GM12878 (cell line): Measurements from ENCODE around the gene ENDOV. TPM values are rescaled to one million over a fixed set of nuclear protein-coding genes. Genes with fewer than 3 reads are reported as not detected.

Source experiments
- ATAC-seq: fragments of 200-7000 bp; cut with Tn5 transposase; 3 replicates; pipeline ENCODE4 v1.9.1; 2020; ENCODE audit warnings: mild to moderate bottlenecking, moderate library complexity
- BruUV-seq: library from RNA; stranded (reverse); fragments of 400-500 nt; replicated peaks from 2 replicates; lab custom pipeline; 2021; lab: Mats Ljungman, UMichigan
- CTCF ChIA-PET: fragments of 300-600 bp; sonication (Branson Sonifier 250); formaldehyde crosslinking; extraction: SDS; loops from one replicate; lab custom pipeline; 2021; ENCODE audit warnings: inconsistent platforms; lab: Yijun Ruan, JAX
- POLR2A ChIA-PET: fragments of 350-600 bp; formaldehyde crosslinking; extraction: SDS; loops from one replicate; lab custom pipeline; 2021; ENCODE audit warnings: inconsistent platforms; lab: Charles Lee
- RAD21 ChIA-PET: fragments of 300-600 bp; sonication (Branson Sonifier 250); formaldehyde crosslinking; loops from one replicate; lab custom pipeline; 2023; ENCODE audit warnings: antibody characterized with exemption; ENCODE audit not compliant: unreplicated experiment; lab: Charles Lee
- SMC1A ChIA-PET: fragments of 300-600 bp; sonication (Branson Sonifier 250); formaldehyde crosslinking; loops from one replicate; lab custom pipeline; 2023; ENCODE audit not compliant: unreplicated experiment, uncharacterized antibody; lab: Charles Lee
- DNase-seq: peaks from one replicate; pipeline ENCODE4 v3.0.0-alpha.2; 2011; ENCODE audit warnings: low read depth, low spot score
- FAIRE-seq: peaks from 3 replicates; lab custom pipeline; 2011; peaks lifted over from hg19 to GRCh38; lab: Jason Lieb, UNC
- H2AFZ ChIP-seq: 2 replicates; pipeline ENCODE4 v1.6.0; 2011; ENCODE audit warnings: low read depth, low read length, control low read depth; ENCODE audit not compliant: control insufficient read depth
- H3K27ac ChIP-seq: 2 replicates; pipeline ENCODE4 v1.5.1; 2011; ENCODE audit warnings: control low read depth; ENCODE audit not compliant: control insufficient read depth, insufficient read depth
- H3K27me3 ChIP-seq, 2 experiments: replicated peaks in 1 of 2; 2 replicates each; pipeline versions ENCODE4 v1.6.0 to v1.6.1; 2011; ENCODE audit warnings: low read length in 1 of 2; ENCODE audit not compliant: control insufficient read depth in 2 of 2, insufficient read depth in 2 of 2
- H3K36me3 ChIP-seq, 2 experiments: 2 replicates each; pipeline ENCODE4 v1.5.1; 2011; ENCODE audit warnings: low read length in 1 of 2; ENCODE audit not compliant: control insufficient read depth in 2 of 2, insufficient read depth in 2 of 2
- H3K4me1 ChIP-seq: 2 replicates; pipeline ENCODE4 v1.6.1; 2011; ENCODE audit warnings: mild to moderate bottlenecking, low read length, moderate library complexity, mixed read lengths; ENCODE audit not compliant: control insufficient read depth, insufficient read depth
- H3K4me2 ChIP-seq: 2 replicates; pipeline ENCODE4 v1.6.0; 2011; ENCODE audit warnings: control low read depth; ENCODE audit not compliant: control insufficient read depth, insufficient read depth
- H3K4me3 ChIP-seq: fragments of 200-600 bp; sonication (generic); 2 replicates; pipeline ENCODE4 v1.5.1; 2016
- H3K79me2 ChIP-seq: 2 replicates; pipeline ENCODE4 v1.6.0; 2011; ENCODE audit warnings: low read length; ENCODE audit not compliant: control insufficient read depth, insufficient read depth
- H3K9ac ChIP-seq: 2 replicates; pipeline ENCODE4 v1.8.0; 2011; ENCODE audit warnings: low read length, control low read depth, mixed read lengths; ENCODE audit not compliant: control insufficient read depth, insufficient read depth
- H3K9me3 ChIP-seq: replicated peaks from 3 replicates; pipeline ENCODE4 v1.5.1; 2011; ENCODE audit warnings: mild to moderate bottlenecking, low read length; ENCODE audit not compliant: control insufficient read depth, insufficient read depth
- H4K20me1 ChIP-seq: 2 replicates; pipeline ENCODE4 v1.6.0; 2011; ENCODE audit not compliant: control insufficient read depth, insufficient read depth
- BMI1 ChIP-seq: fragments of 450-650 bp; IDR thresholded peaks from 2 replicates; pipeline ENCODE4 v1.6.1; 2016; ENCODE audit warnings: mild to moderate bottlenecking, moderate library complexity, borderline replicate concordance
- CHD2 ChIP-seq: IDR thresholded peaks from 2 replicates; pipeline ENCODE4 v1.6.1; 2011; ENCODE audit warnings: low read depth, low read length, improper control_type of control experiment, borderline replicate concordance
- ETV6 ChIP-seq, 2 experiments: fragments of 450-650 bp in 1 of 2; IDR thresholded peaks in 1 of 2; conservative IDR thresholded peaks in 1 of 2; 2 replicates each; pipeline ENCODE4 v1.6.1; 2014; ENCODE audit warnings: antibody characterized with exemption in 1 of 2, borderline replicate concordance in 1 of 2, low read depth in 1 of 2, mild to moderate bottlenecking in 1 of 2, moderate library complexity in 1 of 2
- IRF4 ChIP-seq: IDR thresholded peaks from 2 replicates; pipeline ENCODE4 v1.6.1; 2011; ENCODE audit warnings: low read depth, low read length
- MTA3 ChIP-seq: IDR thresholded peaks from 2 replicates; pipeline ENCODE4 v1.6.1; 2012; ENCODE audit warnings: low read length, inconsistent platforms, borderline replicate concordance
- PAX8 ChIP-seq: fragments of 450-650 bp; IDR thresholded peaks from 2 replicates; pipeline ENCODE4 v1.6.1; 2017; ENCODE audit warnings: mild to moderate bottlenecking, moderate library complexity
- WGBS: methylation state at CpG from one replicate; pipeline ENCODE4 v1.1.6; 2016; ENCODE audit warnings: low lambda C conversion rate; ENCODE audit not compliant: insufficient replicate concordance, insufficient coverage; ENCODE audit errors: missing lambda C conversion rate; 5-methylcytosine and 5-hydroxymethylcytosine counted together
- in situ Hi-C: fragments of 300-500 bp; cut with MboI; formaldehyde crosslinking; loops from 9 replicates; pipeline ENCODE4 v1.14.3; 2018; ENCODE audit warnings: mixed read lengths
- intact Hi-C: fragments of 100-400 bp; cut with micrococcal nuclease; formaldehyde crosslinking; loops from one replicate; pipeline ENCODE4 v1.14.2; 2022; ENCODE audit not compliant: unreplicated experiment
- polyA plus RNA-seq, 11 experiments: library from polyadenylated mRNA; depleted of rRNA in 4 of 11; unstranded in 6 of 11; stranded (reverse) in 5 of 11; fragments of >200 nt; fragmentation: Nextera tagmentation in 4 of 11; fragmentation: Illumina TruSeq in 1 of 11; extraction: Ambion mirVana in 4 of 11; extraction: Trizol in 1 of 11; gene quantifications; 1 replicate in 1 of 11; 2 replicates in 10 of 11; pipeline versions ENCODE4 v1.2.1 to v1.2.3, GENCODE V29; 2011 to 2016; ENCODE audit warnings: inconsistent platforms in 2 of 11, missing spikeins in 2 of 11, low read depth in 1 of 11
- total RNA-seq, 4 experiments: library from RNA; depleted of rRNA in 3 of 4; stranded (reverse); fragments of >200 nt in 3 of 4; fragmentation: Illumina TruSeq in 1 of 4; extraction: Trizol in 1 of 4; gene quantifications; 2 replicates each; pipeline versions ENCODE4 v1.2.1 to v1.2.3, GENCODE V29; 2013 to 2021
- TF ChIP-seq, protein P1 (sequence below): IDR thresholded peaks from 2 replicates; pipeline ENCODE4 v1.6.1; 2011; ENCODE audit warnings: low read depth, mild to moderate bottlenecking, low read length, moderate library complexity, borderline replicate concordance; ENCODE audit errors: extremely low read depth
- TF ChIP-seq, protein P2 (sequence below): fragments of 450-650 bp; IDR thresholded peaks from 2 replicates; pipeline ENCODE4 v1.6.1; 2016; ENCODE audit warnings: mild to moderate bottlenecking, moderate library complexity, borderline replicate concordance

ENDOV gene
- total and polyA plus RNA-seq, 10 of the 15 experiments (the other 5 are each of a cell fraction or from before 2014, with no cell fraction given) = 0.63 to 11.9 (median 8.1) TPM

DNA sequence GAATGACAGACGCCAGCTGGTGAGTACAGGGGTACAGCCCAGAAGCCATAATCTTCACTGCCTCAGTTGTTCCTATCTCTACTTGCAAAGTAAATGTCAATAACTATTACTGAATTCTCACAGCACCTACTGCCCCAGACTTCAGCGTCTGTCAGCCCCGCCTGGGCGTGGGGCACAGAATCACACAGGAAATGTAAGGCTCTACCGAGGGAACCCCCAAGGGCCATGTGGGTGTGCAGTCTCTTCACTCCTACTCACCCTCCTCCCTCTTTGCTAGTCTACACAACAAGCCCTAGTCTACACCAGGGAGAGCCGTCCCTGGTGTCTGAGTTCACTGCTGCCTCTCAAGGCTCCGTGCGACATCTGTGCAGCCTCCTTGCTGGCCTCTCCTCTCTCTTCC, 57.0 kb downstream of the ENDOV start:
- Histone ChIP-seq H3K9me3 (no peaks in the 10 kb centered on the region), H3K36me3 (no peaks in the 10 kb centered on the region), H3K4me3 (no peak overlapping the region), H3K4me1 (no peaks in the 10 kb centered on the region), H3K27me3 (peaks cover 15 to 17% of the 10 kb centered on the region in 2 experiments; a peak in 3 of 4 replicates), H4K20me1 (no peaks in the 10 kb centered on the region), H3K4me2 (no peak overlapping the region), H2AFZ (no peak overlapping the region), H3K79me2 (no peaks in the 10 kb centered on the region), H3K27ac (no peak overlapping the region), H3K9ac (no peak overlapping the region)
- ChIA-PET POLR2A (no interaction called here), CTCF (no interaction called here), SMC1A (no interaction called here), RAD21 (no interaction called here)
- in situ Hi-C loops = no loop called here
- WGBS = 18% methylated on average over 8 of the region's 8 CpGs
- no TSS peak for BruUV-seq
- ATAC-seq = no peak
- no peak for DNase-seq
- FAIRE-seq = no peak
- intact Hi-C loops = no loop called here
- TF ChIP-seq PAX8 (no peak), CHD2 (no peak), IRF4 (no peak), MTA3 (no peak), ETV6 (conservative IDR thresholded peaks at IDR 0.05 in 1 of 2, IDR thresholded peaks at IDR 0.05 in 1 of 2; ENCODE audit: borderline replicate concordance in 1 of 2, low read depth in 1 of 2) (no peak), BMI1 (no peak)
- TF ChIP-seq, protein P1, sequence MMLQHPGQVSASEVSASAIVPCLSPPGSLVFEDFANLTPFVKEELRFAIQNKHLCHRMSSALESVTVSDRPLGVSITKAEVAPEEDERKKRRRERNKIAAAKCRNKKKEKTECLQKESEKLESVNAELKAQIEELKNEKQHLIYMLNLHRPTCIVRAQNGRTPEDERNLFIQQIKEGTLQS = no peak
- TF ChIP-seq, protein P2, sequence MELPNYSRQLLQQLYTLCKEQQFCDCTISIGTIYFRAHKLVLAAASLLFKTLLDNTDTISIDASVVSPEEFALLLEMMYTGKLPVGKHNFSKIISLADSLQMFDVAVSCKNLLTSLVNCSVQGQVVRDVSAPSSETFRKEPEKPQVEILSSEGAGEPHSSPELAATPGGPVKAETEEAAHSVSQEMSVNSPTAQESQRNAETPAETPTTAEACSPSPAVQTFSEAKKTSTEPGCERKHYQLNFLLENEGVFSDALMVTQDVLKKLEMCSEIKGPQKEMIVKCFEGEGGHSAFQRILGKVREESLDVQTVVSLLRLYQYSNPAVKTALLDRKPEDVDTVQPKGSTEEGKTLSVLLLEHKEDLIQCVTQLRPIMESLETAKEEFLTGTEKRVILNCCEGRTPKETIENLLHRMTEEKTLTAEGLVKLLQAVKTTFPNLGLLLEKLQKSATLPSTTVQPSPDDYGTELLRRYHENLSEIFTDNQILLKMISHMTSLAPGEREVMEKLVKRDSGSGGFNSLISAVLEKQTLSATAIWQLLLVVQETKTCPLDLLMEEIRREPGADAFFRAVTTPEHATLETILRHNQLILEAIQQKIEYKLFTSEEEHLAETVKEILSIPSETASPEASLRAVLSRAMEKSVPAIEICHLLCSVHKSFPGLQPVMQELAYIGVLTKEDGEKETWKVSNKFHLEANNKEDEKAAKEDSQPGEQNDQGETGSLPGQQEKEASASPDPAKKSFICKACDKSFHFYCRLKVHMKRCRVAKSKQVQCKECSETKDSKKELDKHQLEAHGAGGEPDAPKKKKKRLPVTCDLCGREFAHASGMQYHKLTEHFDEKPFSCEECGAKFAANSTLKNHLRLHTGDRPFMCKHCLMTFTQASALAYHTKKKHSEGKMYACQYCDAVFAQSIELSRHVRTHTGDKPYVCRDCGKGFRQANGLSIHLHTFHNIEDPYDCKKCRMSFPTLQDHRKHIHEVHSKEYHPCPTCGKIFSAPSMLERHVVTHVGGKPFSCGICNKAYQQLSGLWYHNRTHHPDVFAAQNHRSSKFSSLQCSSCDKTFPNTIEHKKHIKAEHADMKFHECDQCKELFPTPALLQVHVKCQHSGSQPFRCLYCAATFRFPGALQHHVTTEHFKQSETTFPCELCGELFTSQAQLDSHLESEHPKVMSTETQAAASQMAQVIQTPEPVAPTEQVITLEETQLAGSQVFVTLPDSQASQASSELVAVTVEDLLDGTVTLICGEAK = no peak
